Mesenchymal stem cell (in vitro differentiated cells and primary cell): ENCODE data around the gene ATP7A.

Experiments used
- DNase-seq: peaks from one replicate; pipeline ENCODE4 v3.0.0-alpha.2; 2013
- H2AFZ ChIP-seq: one replicate; pipeline ENCODE4 v1.6.1; 2013; ENCODE audit warnings: low read depth, mild to moderate bottlenecking, control low read depth, inconsistent platforms, low read length, moderate library complexity
- H2AK5ac ChIP-seq: 2 replicates; pipeline ENCODE4 v1.6.1; 2013; ENCODE audit warnings: low read length, moderate library complexity, mild to moderate bottlenecking, inconsistent platforms; ENCODE audit not compliant: severe bottlenecking
- H2BK120ac ChIP-seq: one replicate; pipeline ENCODE4 v1.6.1; 2013; ENCODE audit warnings: low read depth, mild to moderate bottlenecking, inconsistent platforms, low read length, moderate library complexity
- H2BK12ac ChIP-seq, 2 experiments: one replicate each; pipeline ENCODE4 v1.6.1; 2013; ENCODE audit warnings: inconsistent platforms in 2 of 2, low read length in 2 of 2, mild to moderate bottlenecking in 2 of 2, moderate library complexity in 2 of 2, control low read depth in 1 of 2
- H2BK15ac ChIP-seq: one replicate; pipeline ENCODE4 v1.6.1; 2013; ENCODE audit warnings: mild to moderate bottlenecking, low read depth, inconsistent platforms; ENCODE audit not compliant: poor library complexity, severe bottlenecking
- H2BK5ac ChIP-seq: 2 replicates; pipeline ENCODE4 v1.6.1; 2013; ENCODE audit warnings: low read depth, mild to moderate bottlenecking, low read length, control low read depth, inconsistent platforms; ENCODE audit not compliant: poor library complexity, severe bottlenecking
- H3K14ac ChIP-seq, 2 experiments: one replicate each; pipeline ENCODE4 v1.6.1; 2013; ENCODE audit warnings: inconsistent platforms in 2 of 2, low read length in 2 of 2, control low read depth in 1 of 2, mild to moderate bottlenecking in 1 of 2, moderate library complexity in 1 of 2
- H3K18ac ChIP-seq, 2 experiments: one replicate each; pipeline ENCODE4 v1.6.1; 2013; ENCODE audit warnings: inconsistent platforms in 2 of 2, low read length in 2 of 2, control low read depth in 1 of 2, low read depth in 1 of 2, mild to moderate bottlenecking in 1 of 2
- H3K23ac ChIP-seq, 2 experiments: one replicate each; pipeline ENCODE4 v1.6.1; 2013; ENCODE audit warnings: inconsistent platforms in 2 of 2, low read length in 2 of 2, mild to moderate bottlenecking in 2 of 2, moderate library complexity in 2 of 2, control low read depth in 1 of 2
- H3K27ac ChIP-seq: 2 replicates; pipeline ENCODE4 v1.5.1; 2013; ENCODE audit warnings: mild to moderate bottlenecking, moderate library complexity, low read length, control low read depth, inconsistent platforms; ENCODE audit not compliant: poor library complexity, severe bottlenecking
- H3K27me3 ChIP-seq, 2 experiments: 2 replicates each; pipeline versions ENCODE4 v1.6.1 to v1.7.0; 2013; ENCODE audit warnings: low read length in 2 of 2, mild to moderate bottlenecking in 2 of 2, moderate library complexity in 2 of 2, control low read depth in 1 of 2, inconsistent platforms in 1 of 2; ENCODE audit not compliant: control insufficient read depth in 1 of 2, insufficient read depth in 1 of 2
- H3K36me3 ChIP-seq, 2 experiments: 2 replicates each; pipeline versions ENCODE4 v1.6.1 to v1.7.0; 2013; ENCODE audit warnings: low read length in 2 of 2, control low read depth in 1 of 2, inconsistent platforms in 1 of 2, low read depth in 1 of 2, mild to moderate bottlenecking in 1 of 2; ENCODE audit not compliant: insufficient read depth in 2 of 2, control insufficient read depth in 1 of 2
- H3K4ac ChIP-seq, 2 experiments: one replicate each; pipeline ENCODE4 v1.6.1; 2013; ENCODE audit warnings: inconsistent platforms in 2 of 2, low read length in 2 of 2, mild to moderate bottlenecking in 2 of 2, moderate library complexity in 2 of 2, control low read depth in 1 of 2, low read depth in 1 of 2
- H3K4me1 ChIP-seq: 2 replicates; pipeline ENCODE4 v1.6.1; 2013; ENCODE audit warnings: low read depth, low read length, control low read depth; ENCODE audit not compliant: control insufficient read depth, insufficient read depth
- H3K4me2 ChIP-seq: 2 replicates; pipeline ENCODE4 v1.6.1; 2013; ENCODE audit warnings: low read length, mild to moderate bottlenecking, inconsistent platforms; ENCODE audit not compliant: poor library complexity, severe bottlenecking
- H3K4me3 ChIP-seq, 2 experiments: 2 replicates each; pipeline versions ENCODE4 v1.5.1 to v1.7.0; 2013; ENCODE audit warnings: low read length in 2 of 2, mild to moderate bottlenecking in 2 of 2, control low read depth in 1 of 2, low read depth in 1 of 2; ENCODE audit not compliant: insufficient read depth in 1 of 2
- H3K79me1 ChIP-seq: replicated peaks from 2 replicates; pipeline ENCODE4 v1.6.1; 2013; ENCODE audit warnings: mild to moderate bottlenecking, control low read depth, low read length, inconsistent platforms; ENCODE audit not compliant: poor library complexity, severe bottlenecking
- H3K9ac ChIP-seq: 2 replicates; pipeline ENCODE4 v1.7.0; 2013; ENCODE audit warnings: mild to moderate bottlenecking, low read length, moderate library complexity
- H3K9me3 ChIP-seq: 2 replicates; pipeline ENCODE4 v1.7.0; 2013; ENCODE audit warnings: mild to moderate bottlenecking, low read length; ENCODE audit not compliant: control insufficient read depth
- H4K8ac ChIP-seq: one replicate; pipeline ENCODE4 v1.6.1; 2013; ENCODE audit warnings: inconsistent platforms, mild to moderate bottlenecking, low read length, moderate library complexity
- H4K91ac ChIP-seq: one replicate; pipeline ENCODE4 v1.6.1; 2013; ENCODE audit warnings: mild to moderate bottlenecking, low read length, inconsistent platforms
- WGBS: methylation state at CpG from one replicate; pipeline ENCODE4 v1.1.7; 2013; ENCODE audit warnings: mixed read lengths; 5-methylcytosine and 5-hydroxymethylcytosine counted together

ATP7A gene

GRCh38 chrX:78027798-78028197 lies 117.3 kb downstream of the ATP7A start:
- Histone ChIP-seq H2AK5ac (no peak overlapping the region), H4K8ac (no peak overlapping the region), H3K9ac (no peak overlapping the region), H2BK15ac (no peak overlapping the region), H3K23ac (no peak overlapping the region), H3K4me2 (no peak overlapping the region), H3K9me3 (no peaks in the 10 kb centered on the region), H3K79me1 (no peaks in the 10 kb centered on the region), H3K14ac (no peak overlapping the region), H3K27me3 (no peaks in the 10 kb centered on the region), H3K4me1 (no peaks in the 10 kb centered on the region), H3K18ac (no peak overlapping the region), H3K36me3 (no peaks in the 10 kb centered on the region), H2BK120ac (no peak overlapping the region), H3K4ac (no peak overlapping the region), H3K27ac (no peak overlapping the region), H2BK5ac (no peak overlapping the region), H2AFZ (no peak overlapping the region), H2BK12ac (no peak overlapping the region), H4K91ac (no peak overlapping the region), H3K4me3 (no peak overlapping the region)
- WGBS, result 97% methylated on average over 3 of the region's 3 CpGs
- no peak for DNase-seq

GRCh38 chrX:78029663-78030062 lies 119.2 kb downstream of the ATP7A start:
- Histone ChIP-seq H4K91ac (no peak overlapping the region), H3K14ac (no peak overlapping the region), H3K27me3 (no peaks in the 10 kb centered on the region), H3K27ac (no peak overlapping the region), H2AFZ (no peak overlapping the region), H2BK15ac (no peak overlapping the region), H3K79me1 (no peaks in the 10 kb centered on the region), H3K23ac (no peak overlapping the region), H2AK5ac (no peak overlapping the region), H2BK12ac (no peak overlapping the region), H3K18ac (no peak overlapping the region), H2BK5ac (no peak overlapping the region), H4K8ac (no peak overlapping the region), H3K4me2 (no peak overlapping the region), H3K9me3 (no peaks in the 10 kb centered on the region), H3K4ac (no peak overlapping the region), H3K9ac (no peak overlapping the region), H2BK120ac (no peak overlapping the region), H3K36me3 (no peaks in the 10 kb centered on the region), H3K4me1 (no peaks in the 10 kb centered on the region), H3K4me3 (no peak overlapping the region)
- no peak for DNase-seq
- no CpG with 5 or more reads among the region's 2 CpGs for WGBS

GRCh38 chrX:78035061-78035460 lies 124.6 kb downstream of the ATP7A start:
- Histone ChIP-seq H3K9ac (no peak overlapping the region), H2BK120ac (no peak overlapping the region), H4K91ac (no peak overlapping the region), H3K36me3 (no peaks in the 10 kb centered on the region), H3K79me1 (no peaks in the 10 kb centered on the region), H2BK15ac (no peak overlapping the region), H4K8ac (no peak overlapping the region), H2BK12ac (no peak overlapping the region), H3K27me3 (no peaks in the 10 kb centered on the region), H3K4me1 (no peaks in the 10 kb centered on the region), H3K4me2 (no peak overlapping the region), H2BK5ac (no peak overlapping the region), H3K4me3 (no peak overlapping the region), H3K27ac (no peak overlapping the region), H3K9me3 (no peaks in the 10 kb centered on the region), H2AFZ (no peak overlapping the region), H3K4ac (no peak overlapping the region), H3K14ac (no peak overlapping the region), H2AK5ac (no peak overlapping the region), H3K18ac (no peak overlapping the region), H3K23ac (no peak overlapping the region)
- no peak for DNase-seq
- WGBS, result 74% methylated on average over 4 of the region's 6 CpGs

GRCh38 chrX:78037881-78038280 lies 127.4 kb downstream of the ATP7A start:
- Histone ChIP-seq H3K27ac (no peak overlapping the region), H2BK120ac (no peak overlapping the region), H3K79me1 (no peaks in the 10 kb centered on the region), H3K14ac (no peak overlapping the region), H4K91ac (no peak overlapping the region), H2BK15ac (no peak overlapping the region), H3K9ac (no peak overlapping the region), H3K4me3 (no peak overlapping the region), H3K36me3 (no peaks in the 10 kb centered on the region), H3K23ac (no peak overlapping the region), H2BK5ac (no peak overlapping the region), H2AFZ (no peak overlapping the region), H3K4me1 (no peaks in the 10 kb centered on the region), H3K9me3 (no peaks in the 10 kb centered on the region), H3K18ac (no peak overlapping the region), H2AK5ac (no peak overlapping the region), H3K4ac (no peak overlapping the region), H3K27me3 (no peaks in the 10 kb centered on the region), H4K8ac (no peak overlapping the region), H2BK12ac (no peak overlapping the region), H3K4me2 (no peak overlapping the region)
- DNase-seq, result no peak
- WGBS, result 96% methylated on average over 3 of the region's 3 CpGs
